Measurements from ENCODE around the gene MFSD2A. TPM values are rescaled to one million over a fixed set of nuclear protein-coding genes. Genes with fewer than 3 reads are reported as not detected.

Gene MFSD2A
- polyA plus RNA-seq, 1 of the 3 experiments (the other 2 are of a cell fraction), result 6.3 TPM

GRCh38 chr1:39992888-39993287, 37.9 kb downstream of the MFSD2A start:
- Histone ChIP-seq H3K4me1 (ENCODE audit: control insufficient read depth in 1 of 2, insufficient read depth in 2 of 2, low read depth in 1 of 2, low read length in 1 of 2) (no peaks in the 10 kb centered on the region; a peak in 1 of 4 replicates), H3K4me3 (ENCODE audit: low read depth in 2 of 2, low read length in 1 of 2) (no peak overlapping the region), H3K4me2 (no peak overlapping the region), H2AFZ (ENCODE audit: low read depth) (no peak overlapping the region), H3K9me3 (no peaks in the 10 kb centered on the region), H3K27me3 (ENCODE audit: insufficient read depth) (no peaks in the 10 kb centered on the region), H3F3A (replicated peaks; ENCODE audit: insufficient read depth) (no peaks in the 10 kb centered on the region), H3K9me2 (no peaks in the 10 kb centered on the region), H3K9ac (no peak overlapping the region), H3K27ac (ENCODE audit: low read depth in 2 of 2, low read length in 1 of 2) (no peak overlapping the region), H3K36me3 (replicated peaks in 1 of 2; ENCODE audit: control insufficient read depth in 1 of 2, insufficient read depth in 2 of 2, low read length in 1 of 2) (no peaks in the 10 kb centered on the region), H4K20me1 (ENCODE audit: insufficient read depth) (no peaks in the 10 kb centered on the region), H3K79me2 (ENCODE audit: insufficient read depth) (no peaks in the 10 kb centered on the region)
- CTCF ChIA-PET, result no interaction called here
- WGBS (ENCODE audit: low lambda C conversion rate), result 100% methylated on average over 3 of the region's 5 CpGs
- DNase-seq, result no peak
- POLR2A ChIA-PET, result no interaction called here
- TF ChIP-seq EP300 (IDR thresholded peaks at IDR 0.05; ENCODE audit: borderline replicate concordance in 1 of 2, low read depth in 1 of 2, low read length in 1 of 2) (no peak), RCOR1 (IDR thresholded peaks at IDR 0.05; ENCODE audit: low read length) (no peak), RAD21 (IDR thresholded peaks at IDR 0.05; ENCODE audit: low read length) (no peak), RXRA (IDR thresholded peaks at IDR 0.05; ENCODE audit: borderline replicate concordance, low read depth) (no peak), FOXM1 (IDR thresholded peaks at IDR 0.05; ENCODE audit: low read depth) (no peak), NFIC (IDR thresholded peaks at IDR 0.05; ENCODE audit: borderline replicate concordance) (no peak), SMC3 (IDR thresholded peaks at IDR 0.05; ENCODE audit: low read depth, low read length) (no peak), JUND (IDR thresholded peaks at IDR 0.05) (no peak), FOSL2 (IDR thresholded peaks at IDR 0.05; ENCODE audit: borderline replicate concordance, low read depth) (no peak), TAF1 (IDR thresholded peaks at IDR 0.05; ENCODE audit: borderline replicate concordance, low read depth, low read length) (no peak), SIN3A (IDR thresholded peaks at IDR 0.05; ENCODE audit: borderline replicate concordance, low read depth, low read length) (no peak), GABPA (IDR thresholded peaks at IDR 0.05; ENCODE audit: low read depth) (no peak), IRF3 (IDR thresholded peaks at IDR 0.05; ENCODE audit: low read depth, low read length) (no peak), MAX (IDR thresholded peaks at IDR 0.05; ENCODE audit: low read depth) (no peak), MXI1 (IDR thresholded peaks at IDR 0.05; ENCODE audit: low read depth, low read length) (no peak)

- no peak overlapping the region for H2AFZ ChIP-seq (ENCODE audit: low read depth)
- CTCF ChIA-PET, result interaction anchor here (1.1 kb wide), 1 partner anchor 22 kb away, joined by 7 read pairs; no protein-coding TSS in a partner anchor
Observed at GRCh38 chr1:39995973-39996393, 41.0 kb downstream of the MFSD2A start.

More at GRCh38 chr1:39995973-39996393, 41.0 kb downstream of the MFSD2A start:
- Histone ChIP-seq H3K4me3 (ENCODE audit: low read depth in 2 of 2, low read length in 1 of 2) (no peak overlapping the region), H3F3A (replicated peaks; ENCODE audit: insufficient read depth) (no peaks in the 10 kb centered on the region), H3K27ac (ENCODE audit: low read depth in 2 of 2, low read length in 1 of 2) (no peak overlapping the region), H3K4me2 (no peak overlapping the region), H3K9me3 (no peaks in the 10 kb centered on the region), H3K9ac (no peak overlapping the region), H3K4me1 (ENCODE audit: control insufficient read depth in 1 of 2, insufficient read depth in 2 of 2, low read depth in 1 of 2, low read length in 1 of 2) (no peaks in the 10 kb centered on the region; a peak in 1 of 4 replicates), H3K27me3 (ENCODE audit: insufficient read depth) (no peaks in the 10 kb centered on the region), H4K20me1 (ENCODE audit: insufficient read depth) (no peaks in the 10 kb centered on the region), H3K9me2 (no peaks in the 10 kb centered on the region), H3K36me3 (replicated peaks in 1 of 2; ENCODE audit: control insufficient read depth in 1 of 2, insufficient read depth in 2 of 2, low read length in 1 of 2) (no peaks in the 10 kb centered on the region), H3K79me2 (ENCODE audit: insufficient read depth) (no peaks in the 10 kb centered on the region)
- TF ChIP-seq NFIC (IDR thresholded peaks at IDR 0.05; ENCODE audit: borderline replicate concordance), result no peak
- TF ChIP-seq RFX5 (IDR thresholded peaks at IDR 0.05; ENCODE audit: low read length), result no peak
- TF ChIP-seq NRF1 (IDR thresholded peaks at IDR 0.05; ENCODE audit: low read depth, low read length), result no peak
- TF ChIP-seq SMC3 (IDR thresholded peaks at IDR 0.05; ENCODE audit: low read depth, low read length), result no peak
- no peak for TF ChIP-seq EP300 (IDR thresholded peaks at IDR 0.05; ENCODE audit: borderline replicate concordance in 1 of 2, low read depth in 1 of 2, low read length in 1 of 2)
- no peak for TF ChIP-seq MAX (IDR thresholded peaks at IDR 0.05; ENCODE audit: low read depth)
- no peak for TF ChIP-seq TCF12 (IDR thresholded peaks at IDR 0.05)
- TF ChIP-seq TEAD4 (IDR thresholded peaks at IDR 0.05; ENCODE audit: borderline replicate concordance, insufficient read depth), result no peak
- TF ChIP-seq ELF1 (IDR thresholded peaks at IDR 0.05), result no peak
- TF ChIP-seq POLR2AphosphoS5 (IDR thresholded peaks at IDR 0.05; ENCODE audit: low read depth, low read length), result no peak
- no peak for TF ChIP-seq MEF2A (IDR thresholded peaks at IDR 0.05; ENCODE audit: borderline replicate concordance, low read depth)
- TF ChIP-seq FOSL2 (IDR thresholded peaks at IDR 0.05; ENCODE audit: borderline replicate concordance, low read depth), result no peak
- TF ChIP-seq USF1 (IDR thresholded peaks at IDR 0.05; ENCODE audit: borderline replicate concordance, low read depth), result no peak
- TF ChIP-seq PBX3 (IDR thresholded peaks at IDR 0.05), result no peak
- no peak for TF ChIP-seq EZH2phosphoT487 (IDR thresholded peaks at IDR 0.05; ENCODE audit: borderline replicate concordance, low read depth)
- no peak for TF ChIP-seq GABPA (IDR thresholded peaks at IDR 0.05; ENCODE audit: low read depth)
- no peak for DNase-seq
- no CpG with 5 or more reads among the region's 1 CpG for WGBS (ENCODE audit: low lambda C conversion rate)
- POLR2A ChIA-PET, result no interaction called here

Data from SK-N-SH (cell line).